NCI-H82 treated with DMSO at 0.1 percent for 48 hours (cell line): ENCODE measurements around the gene NDST4.

Experiments used
- DNase-seq: peaks from one replicate; lab custom pipeline; 2025; ENCODE audit not compliant: unreplicated experiment; lab: John Stamatoyannopoulos, UW

The NDST4 gene

GRCh38 chr4:114807759-114808404, 305.5 kb downstream of the NDST4 start:
- DNase-seq = peak; percentile 56

GRCh38 chr4:114807357-114807756, 306.1 kb downstream of the NDST4 start:
- no peak for DNase-seq

DNA sequence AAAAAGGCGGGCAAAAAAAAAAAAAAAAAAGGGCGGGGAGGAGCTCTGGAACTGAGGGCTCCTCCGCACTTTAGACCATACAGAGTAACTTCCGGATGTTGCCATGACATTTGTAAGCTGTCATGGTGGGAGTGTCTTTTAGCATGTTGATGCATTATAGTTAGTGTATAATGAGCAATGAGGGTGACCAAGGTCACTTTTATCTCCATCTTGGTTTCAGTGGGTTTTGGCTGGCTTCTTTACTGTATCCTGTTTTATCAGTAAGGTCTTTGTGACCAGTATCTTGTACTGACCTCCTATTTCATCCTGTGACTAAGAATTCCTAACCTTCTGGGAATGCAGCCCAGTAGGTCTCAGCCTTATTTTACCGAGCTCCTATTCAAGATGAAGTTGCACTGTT, 321.4 kb downstream of the NDST4 start:
- no peak for DNase-seq

DNA sequence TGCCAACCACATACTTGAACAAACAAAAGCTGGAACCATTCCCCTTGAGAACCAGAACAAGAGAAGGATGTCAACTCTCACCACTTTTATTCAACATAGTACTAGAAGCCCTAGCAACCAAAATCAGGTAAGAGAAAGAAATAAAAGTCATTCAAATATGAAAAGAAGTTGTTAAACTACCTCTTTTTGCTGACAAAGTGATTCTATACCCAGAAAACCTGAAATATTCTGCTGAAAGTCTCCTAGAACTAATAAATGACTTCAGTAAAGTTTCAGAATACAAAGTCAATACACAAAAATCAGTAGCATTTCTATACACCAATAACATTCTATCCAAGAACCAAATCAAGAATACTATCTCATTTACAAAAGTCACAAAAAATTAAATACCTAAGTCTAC, 327.9 kb downstream of the NDST4 start:
- no peak for DNase-seq

DNA sequence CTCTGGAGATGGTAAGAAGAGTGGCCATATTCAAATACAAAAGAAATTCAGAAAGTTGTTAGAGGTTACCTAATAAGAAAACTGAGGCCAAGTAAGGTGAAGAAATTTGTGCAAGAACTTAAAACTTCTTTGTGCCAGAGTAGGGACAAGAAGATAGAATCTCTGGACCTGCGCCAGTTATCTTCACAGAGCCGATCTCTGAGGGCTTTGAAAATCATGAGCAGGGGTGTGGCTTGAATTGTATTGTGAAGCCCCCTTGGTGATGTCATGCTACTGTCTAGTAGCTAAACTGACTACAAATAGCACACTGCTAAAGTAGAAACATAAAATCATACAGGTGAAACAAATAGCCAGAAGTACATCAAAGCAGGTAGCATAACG, 330.2 kb downstream of the NDST4 start:
- DNase-seq = no peak

DNA sequence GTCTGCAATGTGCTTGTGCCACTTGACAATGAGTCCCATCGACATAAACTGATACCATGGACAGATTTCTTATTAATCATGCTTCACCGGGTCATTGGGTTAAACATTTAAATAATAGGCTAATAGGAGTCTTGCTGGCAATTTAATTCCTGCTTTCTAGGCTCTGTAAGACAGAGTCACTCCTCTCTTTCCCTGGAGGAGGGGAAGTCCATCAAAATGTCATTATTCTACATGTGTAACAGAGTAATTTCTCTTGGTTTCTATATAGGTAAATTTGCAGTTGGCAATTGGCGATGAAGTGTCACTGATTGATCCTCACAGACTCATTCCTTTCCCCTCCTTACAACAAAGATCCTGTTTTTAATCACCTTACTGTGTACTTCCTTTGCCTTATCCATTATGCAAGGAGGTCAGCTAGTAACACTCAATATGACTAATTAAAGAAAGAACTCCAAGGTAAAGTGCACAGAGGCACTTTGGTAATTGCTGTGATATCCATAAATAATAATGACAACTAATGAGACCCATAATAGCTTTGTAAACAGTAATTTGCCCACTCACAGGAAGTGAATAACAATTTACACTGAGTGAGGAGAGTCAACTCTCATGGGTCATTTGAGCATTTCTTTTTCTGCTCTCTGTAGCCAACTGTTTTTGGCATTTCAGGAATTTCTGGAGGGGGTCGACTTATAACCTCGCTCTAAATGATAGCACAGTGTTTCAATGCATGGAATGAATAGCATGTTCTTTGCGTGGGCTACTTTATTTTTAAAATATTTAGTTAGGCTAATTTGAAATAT, 330.8 kb downstream of the NDST4 start:
- no peak for DNase-seq

DNA sequence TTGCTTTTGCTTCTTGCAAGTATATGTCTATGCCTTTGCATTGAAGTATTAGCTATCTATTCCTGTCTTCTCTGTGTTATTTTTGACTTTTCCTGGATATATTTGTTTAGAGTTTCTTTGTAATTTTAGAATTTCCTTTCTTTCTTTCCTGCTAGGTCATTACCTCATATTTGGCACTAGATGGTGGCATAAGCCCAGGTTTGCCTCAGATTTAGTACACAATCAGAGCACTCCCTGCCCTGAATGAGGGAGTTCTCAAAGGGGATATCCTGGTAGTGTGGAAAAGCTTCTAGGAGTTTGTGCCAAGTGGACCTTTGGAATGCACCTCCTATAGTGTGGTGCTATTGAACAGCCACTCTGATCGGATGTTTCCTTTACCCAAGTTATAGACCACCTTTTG, 333.2 kb downstream of the NDST4 start:
- DNase-seq = no peak
